Activated CD8-positive, alpha-beta T cell treated with anti-CD3 and anti-CD28 coated beads for 36 hours (primary cell): ENCODE data around the gene AP3B1. TPM values are rescaled to one million over a fixed set of nuclear protein-coding genes. Genes with fewer than 3 reads are reported as not detected.

ENCODE experiments used
- ATAC-seq: fragments of 200-7000 bp; cut with Tn5 transposase; one replicate; pipeline ENCODE4 v1.10.0; 2021; ENCODE audit warnings: mild to moderate bottlenecking, moderate library complexity
- CTCF ChIA-PET: fragments of 350-600 bp; sonication (Branson Sonifier 250); formaldehyde crosslinking; loops from one replicate; lab custom pipeline; 2021; ENCODE audit warnings: antibody characterized with exemption; lab: Charles Lee
- POLR2A ChIA-PET: fragments of 350-600 bp; sonication (Branson Sonifier 250); formaldehyde crosslinking; loops from one replicate; lab custom pipeline; 2021; ENCODE audit warnings: antibody characterized with exemption; lab: Charles Lee
- DNase-seq: peaks from one replicate; pipeline ENCODE4 v3.0.0-alpha.2; 2020
- H3K27ac Mint-ChIP-seq: one replicate; pipeline ENCODE4 v1.8.0; 2021; ENCODE audit warnings: mild to moderate bottlenecking, mixed read lengths
- H3K27me3 Mint-ChIP-seq: one replicate; pipeline ENCODE4 v1.8.0; 2021; ENCODE audit warnings: mixed read lengths
- H3K36me3 Mint-ChIP-seq: one replicate; pipeline ENCODE4 v1.8.0; 2021; ENCODE audit warnings: low read depth, mixed read lengths
- H3K4me1 Mint-ChIP-seq: one replicate; pipeline ENCODE4 v1.8.0; 2021; ENCODE audit warnings: low read depth, mixed read lengths
- H3K4me3 Mint-ChIP-seq: one replicate; pipeline ENCODE4 v1.8.0; 2021; ENCODE audit warnings: mild to moderate bottlenecking, moderate library complexity, mixed read lengths
- H3K9me3 Mint-ChIP-seq: one replicate; pipeline ENCODE4 v1.8.0; 2021; ENCODE audit warnings: mixed read lengths
- intact Hi-C: fragments of 100-400 bp; cut with micrococcal nuclease; formaldehyde crosslinking; loops from one replicate; pipeline ENCODE4 v1.10.0; 2022
- total RNA-seq, 2 experiments: library from RNA; stranded (reverse); gene quantifications; one replicate each; pipeline ENCODE4 v1.2.3, GENCODE V29; 2021
- TF ChIP-seq, protein P1 (sequence below): fragments of 200-600 bp; IDR thresholded peaks from one replicate; pipeline ENCODE4 v1.8.0; 2022; ENCODE audit warnings: antibody characterized with exemption, mild to moderate bottlenecking

AP3B1 gene
- total RNA-seq, 2 experiments from 2014 or later, result 33.0 to 34.4 TPM

DNA sequence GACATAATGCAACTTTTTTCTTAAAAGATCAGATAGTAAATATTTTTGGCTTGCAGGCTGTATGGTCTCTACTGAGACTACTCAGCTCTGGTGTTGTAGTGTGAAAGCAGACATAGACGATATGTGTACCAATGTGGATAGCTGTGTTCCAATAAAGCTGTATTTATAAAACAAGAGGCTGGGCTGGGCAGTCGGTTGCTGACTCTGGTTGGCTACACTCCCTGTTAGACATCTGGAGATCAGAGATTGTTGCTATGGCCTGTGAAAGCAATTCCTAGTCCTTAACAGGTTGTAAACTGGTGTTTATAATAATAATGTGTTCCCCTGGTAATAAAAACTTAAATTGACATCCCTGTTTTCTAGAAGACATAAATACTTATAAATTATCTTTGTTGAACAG lies 41.5 kb upstream of the AP3B1 start:
- H3K27ac Mint-ChIP-seq, result no peak overlapping the region
- ChIA-PET CTCF (no interaction called here), POLR2A (no interaction called here)
- no peaks in the 10 kb centered on the region for H3K36me3 Mint-ChIP-seq
- H3K4me1 Mint-ChIP-seq, result no peaks in the 10 kb centered on the region
- ATAC-seq (no peak), DNase-seq (no peak)
- TF ChIP-seq, protein P1, sequence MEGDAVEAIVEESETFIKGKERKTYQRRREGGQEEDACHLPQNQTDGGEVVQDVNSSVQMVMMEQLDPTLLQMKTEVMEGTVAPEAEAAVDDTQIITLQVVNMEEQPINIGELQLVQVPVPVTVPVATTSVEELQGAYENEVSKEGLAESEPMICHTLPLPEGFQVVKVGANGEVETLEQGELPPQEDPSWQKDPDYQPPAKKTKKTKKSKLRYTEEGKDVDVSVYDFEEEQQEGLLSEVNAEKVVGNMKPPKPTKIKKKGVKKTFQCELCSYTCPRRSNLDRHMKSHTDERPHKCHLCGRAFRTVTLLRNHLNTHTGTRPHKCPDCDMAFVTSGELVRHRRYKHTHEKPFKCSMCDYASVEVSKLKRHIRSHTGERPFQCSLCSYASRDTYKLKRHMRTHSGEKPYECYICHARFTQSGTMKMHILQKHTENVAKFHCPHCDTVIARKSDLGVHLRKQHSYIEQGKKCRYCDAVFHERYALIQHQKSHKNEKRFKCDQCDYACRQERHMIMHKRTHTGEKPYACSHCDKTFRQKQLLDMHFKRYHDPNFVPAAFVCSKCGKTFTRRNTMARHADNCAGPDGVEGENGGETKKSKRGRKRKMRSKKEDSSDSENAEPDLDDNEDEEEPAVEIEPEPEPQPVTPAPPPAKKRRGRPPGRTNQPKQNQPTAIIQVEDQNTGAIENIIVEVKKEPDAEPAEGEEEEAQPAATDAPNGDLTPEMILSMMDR, result no peak
- no peak overlapping the region for H3K4me3 Mint-ChIP-seq
- peaks cover 9% of the 10 kb centered on the region for H3K9me3 Mint-ChIP-seq
- peaks cover 5% of the 10 kb centered on the region for H3K27me3 Mint-ChIP-seq
- intact Hi-C loops, result no loop called here

DNA sequence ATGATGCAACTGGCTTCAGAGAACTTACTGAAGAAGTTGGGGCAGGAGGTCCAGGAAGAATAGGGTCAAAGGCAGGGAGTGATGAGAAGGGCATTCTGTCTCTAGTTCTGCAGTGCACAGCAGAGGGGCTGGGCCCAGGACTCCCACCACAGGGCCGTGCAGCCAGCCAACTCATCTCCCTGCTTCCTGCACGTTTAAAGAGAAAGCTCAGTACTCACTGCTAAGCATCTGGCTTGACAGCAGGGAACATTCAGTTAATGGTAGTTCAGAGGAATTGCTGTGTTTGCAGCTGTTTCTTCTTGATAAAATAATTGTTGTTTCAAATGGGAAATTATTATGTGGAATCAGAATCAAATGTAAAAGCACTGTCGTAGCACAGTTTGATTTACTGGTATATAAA lies 40.3 kb upstream of the AP3B1 start:
- ChIA-PET CTCF (no interaction called here), POLR2A (interaction anchor here (0.8 kb wide), 1 partner anchor 10 kb away, joined by 3 read pairs; no protein-coding TSS in a partner anchor)
- ATAC-seq (no peak), DNase-seq (no peak)
- intact Hi-C loops, result no loop called here
- peaks cover 5% of the 10 kb centered on the region for H3K27me3 Mint-ChIP-seq
- peaks cover 9% of the 10 kb centered on the region for H3K9me3 Mint-ChIP-seq
- H3K4me3 Mint-ChIP-seq, result no peak overlapping the region
- no peaks in the 10 kb centered on the region for H3K36me3 Mint-ChIP-seq
- TF ChIP-seq, protein P1, result no peak
- no peak overlapping the region for H3K27ac Mint-ChIP-seq
- no peaks in the 10 kb centered on the region for H3K4me1 Mint-ChIP-seq

DNA sequence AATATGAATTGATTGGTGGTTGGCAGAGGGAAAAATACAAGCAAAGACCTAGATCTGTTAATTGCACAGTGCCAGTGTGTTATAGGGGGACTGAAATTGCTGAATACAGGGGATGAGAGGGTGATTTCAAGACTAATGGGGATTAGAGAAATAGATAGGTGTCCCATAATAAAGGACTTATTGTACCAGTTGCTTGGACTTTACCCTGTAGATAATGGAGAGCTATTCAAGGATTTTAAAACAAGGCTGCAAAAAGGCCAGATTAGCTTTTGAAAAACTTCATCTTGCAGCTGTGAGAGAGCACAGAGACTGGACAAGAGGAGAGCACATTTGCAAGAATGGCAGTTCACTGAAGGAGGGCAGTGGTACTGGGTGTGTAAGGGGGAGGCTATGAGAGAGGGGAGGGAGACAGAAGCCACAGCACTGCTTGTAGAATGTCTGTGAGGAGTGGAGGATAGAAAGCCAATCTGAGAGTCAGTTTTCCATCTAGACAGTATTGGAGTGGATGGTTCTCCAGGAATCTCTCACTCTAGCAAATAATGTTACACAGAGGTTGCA lies 37.1 kb upstream of the AP3B1 start:
- H3K9me3 Mint-ChIP-seq, result no peaks in the 10 kb centered on the region
- TF ChIP-seq, protein P1, result no peak
- DNase-seq (no peak), ATAC-seq (no peak)
- ChIA-PET POLR2A (no interaction called here), CTCF (no interaction called here)
- no peaks in the 10 kb centered on the region for H3K4me1 Mint-ChIP-seq
- H3K36me3 Mint-ChIP-seq, result no peaks in the 10 kb centered on the region
- intact Hi-C loops, result no loop called here
- no peak overlapping the region for H3K27ac Mint-ChIP-seq
- peaks cover 11% of the 10 kb centered on the region for H3K27me3 Mint-ChIP-seq
- H3K4me3 Mint-ChIP-seq, result no peak overlapping the region

DNA sequence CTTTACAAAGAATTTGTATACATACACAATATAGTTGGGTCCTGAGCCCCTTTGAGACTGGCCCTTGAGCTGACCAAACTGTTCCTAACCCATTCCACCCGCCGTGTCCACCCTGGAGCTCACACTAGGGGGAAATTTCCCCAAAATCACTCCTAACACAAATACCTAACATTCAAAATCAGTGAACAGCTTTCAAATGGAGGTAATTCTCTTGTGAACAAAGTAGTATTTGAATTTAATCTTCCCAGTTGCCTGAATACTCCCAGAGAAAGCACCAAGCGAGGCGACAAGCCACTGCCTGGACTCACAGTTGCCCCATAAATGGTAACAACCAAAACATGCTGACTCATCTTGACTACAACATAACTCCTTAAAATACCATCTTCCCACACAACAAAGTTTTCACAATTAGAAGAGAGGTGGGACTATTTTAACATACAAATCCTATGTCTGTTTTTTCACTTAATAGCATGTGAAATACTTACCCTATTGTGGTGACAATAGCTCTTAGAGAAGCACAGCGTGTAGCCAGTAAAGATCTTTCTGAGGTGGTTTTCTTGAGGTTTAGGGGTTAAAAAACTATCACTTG lies 34.2 kb upstream of the AP3B1 start:
- no peaks in the 10 kb centered on the region for H3K4me1 Mint-ChIP-seq
- no peak for ATAC-seq
- CTCF ChIA-PET, result no interaction called here
- H3K27me3 Mint-ChIP-seq, result peaks cover 10% of the 10 kb centered on the region
- intact Hi-C loops, result no loop called here
- H3K27ac Mint-ChIP-seq, result no peak overlapping the region
- DNase-seq, result no peak
- TF ChIP-seq, protein P1, result no peak
- POLR2A ChIA-PET, result no interaction called here
- H3K36me3 Mint-ChIP-seq, result no peaks in the 10 kb centered on the region
- H3K9me3 Mint-ChIP-seq, result no peaks in the 10 kb centered on the region
- H3K4me3 Mint-ChIP-seq, result no peak overlapping the region

DNA sequence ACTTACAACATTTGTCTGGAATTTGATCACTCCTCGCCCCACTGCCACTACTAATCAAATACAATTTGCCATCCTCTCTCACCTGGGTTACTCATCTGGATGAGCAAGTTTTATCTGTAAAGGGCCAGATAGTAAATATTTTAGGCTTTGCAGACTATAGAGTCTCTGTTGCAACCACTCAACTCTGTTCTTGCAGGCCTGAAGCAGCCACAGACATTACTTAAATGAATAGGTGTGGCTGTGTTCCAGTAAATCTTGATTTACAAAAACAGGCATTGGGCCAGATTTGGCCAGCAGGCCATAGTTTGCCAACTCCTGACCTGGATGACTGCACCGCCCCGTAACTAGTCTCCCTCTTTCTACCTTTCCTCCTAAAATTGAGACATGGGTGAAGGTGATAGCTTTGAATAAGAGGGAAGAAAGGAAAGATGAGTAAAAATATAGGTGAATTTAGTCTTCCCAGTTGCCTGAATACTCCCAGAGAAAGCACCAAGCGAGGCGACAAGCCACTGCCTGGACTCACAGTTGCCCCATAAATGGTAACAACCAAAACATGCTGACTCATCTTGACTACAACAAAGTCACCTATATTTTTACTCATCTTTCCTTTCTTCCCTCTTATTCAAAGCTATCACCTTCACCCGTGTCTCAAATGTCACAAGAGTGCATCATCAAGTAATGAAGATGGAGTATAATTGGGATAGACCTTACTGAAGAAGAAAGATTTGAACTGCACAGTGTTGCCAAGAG lies 33.4 kb upstream of the AP3B1 start:
- CTCF ChIA-PET, result no interaction called here
- H3K4me1 Mint-ChIP-seq, result no peaks in the 10 kb centered on the region
- DNase-seq, result no peak

More for the DNA sequence above, 33.4 kb upstream of the AP3B1 start:
- TF ChIP-seq, protein P1, result no peak
- Mint-ChIP-seq H3K9me3 (no peaks in the 10 kb centered on the region), H3K27me3 (peaks cover 10% of the 10 kb centered on the region), H3K36me3 (no peaks in the 10 kb centered on the region), H3K27ac (no peak overlapping the region), H3K4me3 (no peak overlapping the region)
- POLR2A ChIA-PET, result interaction anchor here (0.6 kb wide), 1 partner anchor 687 kb away, joined by 4 read pairs; no protein-coding TSS in a partner anchor
- intact Hi-C loops, result no loop called here
- no peak for ATAC-seq
